ENCODE results near the gene TUBB. TPM values are rescaled to one million over a fixed set of nuclear protein-coding genes. Genes with fewer than 3 reads are reported as not detected.

TUBB gene
- total RNA-seq, 1 donor from 2014 or later = 698 TPM

GRCh38 chr6:30732237-30732943 lies 12.2 kb downstream of the TUBB start:
- DNase-seq (ENCODE audit: low read depth) = no peak

GRCh38 chr6:30735668-30736314 lies 15.6 kb downstream of the TUBB start:
- no peak for DNase-seq (ENCODE audit: low read depth)

- no peak for DNase-seq (ENCODE audit: low read depth)
Measured at GRCh38 chr6:30738532-30738931, 18.4 kb downstream of the TUBB start.

- DNase-seq (ENCODE audit: low read depth) = no peak
Measured at GRCh38 chr6:30740540-30740870, 20.4 kb downstream of the TUBB start.

- no peak for DNase-seq (ENCODE audit: low read depth)
Measured at GRCh38 chr6:30741063-30741779, 21.1 kb downstream of the TUBB start.

GRCh38 chr6:30741789-30742315 lies 21.7 kb downstream of the TUBB start:
- no peak for DNase-seq (ENCODE audit: low read depth)

- peak; percentile 97 for DNase-seq (ENCODE audit: low read depth)
Measured at GRCh38 chr6:30742316-30743098, 22.4 kb downstream of the TUBB start, which contains the start of gene FLOT1. Gene FLOT1 (minus strand): TSS chr6:30742687. CDS start chr6:30742189, 498 bp downstream.

GRCh38 chr6:30743099-30744053 lies 23.2 kb downstream of the TUBB start:
- DNase-seq (ENCODE audit: low read depth) = peak; percentile 40

GRCh38 chr6:30744054-30744805 lies 24.1 kb downstream of the TUBB start, which contains the start of gene IER3:
Gene IER3 (minus strand): TSS chr6:30744547. CDS start chr6:30744518, 29 bp downstream.
- DNase-seq (ENCODE audit: low read depth) = peak; percentile 91

GRCh38 chr6:30747300-30747687 lies 27.1 kb downstream of the TUBB start:
- no peak for DNase-seq (ENCODE audit: low read depth)

GRCh38 chr6:30747902-30748769 lies 28.0 kb downstream of the TUBB start:
- no peak for DNase-seq (ENCODE audit: low read depth)

GRCh38 chr6:30748851-30749540 lies 28.8 kb downstream of the TUBB start:
- no peak for DNase-seq (ENCODE audit: low read depth)

- no peak for DNase-seq (ENCODE audit: low read depth)
Measured at GRCh38 chr6:30749554-30750378, 29.6 kb downstream of the TUBB start.

GRCh38 chr6:30750379-30750668 lies 30.2 kb downstream of the TUBB start:
- DNase-seq (ENCODE audit: low read depth) = no peak

GRCh38 chr6:30752157-30752927 lies 32.2 kb downstream of the TUBB start:
- DNase-seq (ENCODE audit: low read depth) = peak; percentile 100

GRCh38 chr6:30754631-30755030 lies 34.5 kb downstream of the TUBB start:
- no peak for DNase-seq (ENCODE audit: low read depth)
